Peyer's patch (tissue), 4 donors: ENCODE measurements around the gene LRRC42. TPM values are rescaled to one million over a fixed set of nuclear protein-coding genes. Genes with fewer than 3 reads are reported as not detected.
"Not testable (repeated sequence)": the region's sequence is repeated elsewhere in the genome, so short reads cannot be mapped to it uniquely, and the experiment has no call there.

Source experiments
- DNase-seq, 3 donors: peaks; one replicate each; pipeline ENCODE4 v3.0.0-alpha.2; 2017 to 2019
- H3K27ac ChIP-seq, 4 donors: fragments of 200-600 bp; sonication (generic); one replicate each; pipeline ENCODE4 v1.5.1; 2016 to 2019
- H3K27me3 ChIP-seq, 2 donors: fragments of 200-600 bp; sonication (generic); one replicate each; pipeline ENCODE4 v1.5.1; 2019
- H3K36me3 ChIP-seq, 3 donors: fragments of 200-600 bp; sonication (generic); one replicate each; pipeline ENCODE4 v1.5.1; 2016 to 2019
- H3K4me1 ChIP-seq, 4 donors: fragments of 200-600 bp; sonication (generic); one replicate each; pipeline ENCODE4 v1.5.1; 2016 to 2019
- H3K4me3 ChIP-seq, 4 donors: fragments of 200-600 bp; sonication (generic); 1 replicate in 3 of 4; 2 replicates in 1 of 4; pipeline ENCODE4 v1.5.1; 2016 to 2019; ENCODE audit warnings: mild to moderate bottlenecking in 1 of 4
- H3K9me3 ChIP-seq, 4 donors: fragments of 200-600 bp; sonication (generic); one replicate each; pipeline ENCODE4 v1.5.1; 2016 to 2019; ENCODE audit warnings: mild to moderate bottlenecking in 1 of 4
- CTCF ChIP-seq, 6 experiments: fragments of 450-650 bp in 4 of 6; fragments of 200-600 bp in 2 of 6; sonication (generic) in 1 of 6; IDR thresholded peaks; one replicate each; pipeline ENCODE4 v1.5.1; 2017 to 2019; ENCODE audit warnings: antibody characterized with exemption in 6 of 6, mild to moderate bottlenecking in 3 of 6, moderate library complexity in 1 of 6
- POLR2A ChIP-seq, 2 donors: fragments of 450-650 bp; IDR thresholded peaks; one replicate each; pipeline ENCODE4 v1.5.1; 2017; ENCODE audit warnings: antibody characterized with exemption in 2 of 2, mild to moderate bottlenecking in 2 of 2, moderate library complexity in 2 of 2
- total RNA-seq, 4 donors: library from RNA; depleted of rRNA; stranded (reverse); fragments of >200 nt; gene quantifications; one replicate each; pipeline ENCODE4 v1.1.0, GENCODE V29; 2016

The LRRC42 gene
- total RNA-seq, 4 donors from 2014 or later = 8.9 to 20.6 (median 9.7) TPM

GRCh38 chr1:53963460-53963859 is 17.3 kb downstream of the LRRC42 start:
- H3K27me3 ChIP-seq = no peaks in the 10 kb centered on the region
- TF ChIP-seq CTCF (IDR thresholded peaks at IDR 0.05) (no peak), POLR2A (IDR thresholded peaks at IDR 0.05) (no peak)
- H3K9me3 ChIP-seq = no peaks in the 10 kb centered on the region
- H3K36me3 ChIP-seq = peaks cover 0 to 74% (median 0%) of the 10 kb centered on the region in 3 donors
- H3K4me1 ChIP-seq = no peaks in the 10 kb centered on the region
- H3K27ac ChIP-seq = no peak overlapping the region
- no peak overlapping the region for H3K4me3 ChIP-seq
- DNase-seq = no peak

GRCh38 chr1:53964109-53964508 is 18.0 kb downstream of the LRRC42 start:
- DNase-seq = no peak
- Histone ChIP-seq H3K9me3 (no peaks in the 10 kb centered on the region), H3K27me3 (no peaks in the 10 kb centered on the region), H3K27ac (no peak overlapping the region), H3K36me3 (peaks cover 0 to 70% (median 0%) of the 10 kb centered on the region in 3 donors), H3K4me1 (no peaks in the 10 kb centered on the region), H3K4me3 (no peak overlapping the region)
- no peak for TF ChIP-seq CTCF (IDR thresholded peaks at IDR 0.05)
- no peak for TF ChIP-seq POLR2A (IDR thresholded peaks at IDR 0.05)

- no peak for TF ChIP-seq CTCF (IDR thresholded peaks at IDR 0.05)
- no peak for TF ChIP-seq POLR2A (IDR thresholded peaks at IDR 0.05)
- Histone ChIP-seq H3K4me1 (no peaks in the 10 kb centered on the region), H3K36me3 (peaks cover 0 to 65% (median 0%) of the 10 kb centered on the region in 3 donors)
Observed at GRCh38 chr1:53966794-53967193, 20.6 kb downstream of the LRRC42 start.

GRCh38 chr1:53967409-53968124 is 21.4 kb downstream of the LRRC42 start:
- H3K4me1 ChIP-seq = no peaks in the 10 kb centered on the region
- no peak for DNase-seq
- H3K27me3 ChIP-seq = no peaks in the 10 kb centered on the region
- no peak for TF ChIP-seq POLR2A (IDR thresholded peaks at IDR 0.05)
- no peak for TF ChIP-seq CTCF (IDR thresholded peaks at IDR 0.05)
- H3K36me3 ChIP-seq = peaks cover 0 to 57% (median 0%) of the 10 kb centered on the region in 3 donors
- no peak overlapping the region for H3K4me3 ChIP-seq
- H3K27ac ChIP-seq = no peak overlapping the region
- H3K9me3 ChIP-seq = no peaks in the 10 kb centered on the region

More at GRCh38 chr1:53966794-53967193, 20.6 kb downstream of the LRRC42 start:
- Histone ChIP-seq H3K27ac (no peak overlapping the region), H3K4me3 (no peak overlapping the region), H3K27me3 (no peaks in the 10 kb centered on the region), H3K9me3 (no peaks in the 10 kb centered on the region)
- DNase-seq = no peak

- H3K27ac ChIP-seq = no peak overlapping the region
- DNase-seq = no peak
Observed at GRCh38 chr1:53968125-53968513, 22.0 kb downstream of the LRRC42 start.

GRCh38 chr1:53969323-53969722 is 23.2 kb downstream of the LRRC42 start:
- H3K36me3 ChIP-seq = peaks cover 0 to 45% (median 0%) of the 10 kb centered on the region in 3 donors
- H3K27ac ChIP-seq, H3K9me3 ChIP-seq, DNase-seq, H3K27me3 ChIP-seq, H3K4me3 ChIP-seq, H3K4me1 ChIP-seq: not testable (repeated sequence)

More at GRCh38 chr1:53968125-53968513, 22.0 kb downstream of the LRRC42 start:
- no peaks in the 10 kb centered on the region for H3K4me1 ChIP-seq
- no peak overlapping the region for H3K4me3 ChIP-seq
- H3K36me3 ChIP-seq = peaks cover 0 to 52% (median 0%) of the 10 kb centered on the region in 3 donors
- H3K9me3 ChIP-seq = no peaks in the 10 kb centered on the region
- no peak for TF ChIP-seq CTCF (IDR thresholded peaks at IDR 0.05)
- TF ChIP-seq POLR2A (IDR thresholded peaks at IDR 0.05) = no peak
- H3K27me3 ChIP-seq = no peaks in the 10 kb centered on the region
